H7 (cell line): ENCODE results near the gene CERT1. TPM values are rescaled to one million over a fixed set of nuclear protein-coding genes. Genes with fewer than 3 reads are reported as not detected.

Experiments used
- DNase-seq: peaks from one replicate; pipeline ENCODE4 v3.0.0; 2012
- H3K27me3 ChIP-seq: 2 replicates; pipeline ENCODE4 v1.6.0; 2011; ENCODE audit warnings: mild to moderate bottlenecking, low read length; ENCODE audit not compliant: control insufficient read depth, insufficient read depth
- H3K36me3 ChIP-seq: replicated peaks from 2 replicates; pipeline ENCODE4 v1.5.1; 2011; ENCODE audit warnings: low read length; ENCODE audit not compliant: control insufficient read depth, insufficient read depth
- H3K4me3 ChIP-seq: 2 replicates; pipeline ENCODE4 v1.5.1; 2011; ENCODE audit warnings: low read depth, mild to moderate bottlenecking, control low read depth, low read length, moderate library complexity; ENCODE audit not compliant: insufficient read depth
- total RNA-seq: library from RNA; depleted of rRNA; stranded (reverse); fragments of >200 nt; shearing (Covaris generic); gene quantifications from 2 replicates; pipeline ENCODE4 v1.2.3, GENCODE V29; 2014

The CERT1 gene
- total RNA-seq, 1 experiment from 2014 or later, result 16.8 TPM

GRCh38 chr5:75441560-75441959 is 69.9 kb downstream of the CERT1 start:
- Histone ChIP-seq H3K27me3 (no peaks in the 10 kb centered on the region), H3K4me3 (no peak overlapping the region), H3K36me3 (no peaks in the 10 kb centered on the region)
- DNase-seq, result no peak

GRCh38 chr5:75439276-75439675 is 72.2 kb downstream of the CERT1 start:
- Histone ChIP-seq H3K36me3 (no peaks in the 10 kb centered on the region), H3K4me3 (no peak overlapping the region), H3K27me3 (no peaks in the 10 kb centered on the region)
- no peak for DNase-seq

GRCh38 chr5:75438722-75439121 is 72.7 kb downstream of the CERT1 start:
- Histone ChIP-seq H3K27me3 (no peaks in the 10 kb centered on the region), H3K36me3 (no peaks in the 10 kb centered on the region), H3K4me3 (no peak overlapping the region)
- DNase-seq, result no peak

GRCh38 chr5:75435096-75435495 is 76.3 kb downstream of the CERT1 start:
- no peak for DNase-seq
- Histone ChIP-seq H3K27me3 (no peaks in the 10 kb centered on the region), H3K4me3 (no peak overlapping the region), H3K36me3 (no peaks in the 10 kb centered on the region)

- H3K27me3 ChIP-seq, result no peaks in the 10 kb centered on the region
- no peak overlapping the region for H3K4me3 ChIP-seq
- H3K36me3 ChIP-seq, result no peaks in the 10 kb centered on the region
- DNase-seq, result no peak
These were observed 77.5 kb downstream of the CERT1 start for GRCh38 chr5:75433814-75434506.

GRCh38 chr5:75414241-75414640 is 97.2 kb downstream of the CERT1 start:
- no peak overlapping the region for H3K4me3 ChIP-seq
- no peaks in the 10 kb centered on the region for H3K36me3 ChIP-seq
- no peak for DNase-seq
- H3K27me3 ChIP-seq, result no peaks in the 10 kb centered on the region

- H3K36me3 ChIP-seq, result no peaks in the 10 kb centered on the region
- no peaks in the 10 kb centered on the region for H3K27me3 ChIP-seq
- H3K4me3 ChIP-seq, result no peak overlapping the region
- peak; percentile 21 for DNase-seq
These were observed 99.1 kb downstream of the CERT1 start for GRCh38 chr5:75412111-75412990.

GRCh38 chr5:75405296-75405695 is 106.1 kb downstream of the CERT1 start:
- DNase-seq, result no peak
- Histone ChIP-seq H3K36me3 (no peaks in the 10 kb centered on the region), H3K27me3 (no peaks in the 10 kb centered on the region), H3K4me3 (no peak overlapping the region)

GRCh38 chr5:75395277-75395676 is 116.2 kb downstream of the CERT1 start:
- Histone ChIP-seq H3K36me3 (no peaks in the 10 kb centered on the region), H3K27me3 (no peaks in the 10 kb centered on the region), H3K4me3 (no peak overlapping the region)
- no peak for DNase-seq

GRCh38 chr5:75389430-75389829 is 122.0 kb downstream of the CERT1 start:
- H3K36me3 ChIP-seq, result peaks cover 3% of the 10 kb centered on the region; the same call in 1 of the 2 replicates
- H3K4me3 ChIP-seq, result no peak overlapping the region
- no peaks in the 10 kb centered on the region for H3K27me3 ChIP-seq
- DNase-seq, result no peak

GRCh38 chr5:75387806-75388205 is 123.6 kb downstream of the CERT1 start:
- Histone ChIP-seq H3K27me3 (no peaks in the 10 kb centered on the region), H3K36me3 (peaks cover 3% of the 10 kb centered on the region), H3K4me3 (no peak overlapping the region)
- DNase-seq, result no peak

- H3K36me3 ChIP-seq, result peaks cover 3% of the 10 kb centered on the region
- no peak for DNase-seq
These were observed 127.2 kb downstream of the CERT1 start for GRCh38 chr5:75384218-75384617.

GRCh38 chr5:75381456-75381855 is 130.0 kb downstream of the CERT1 start:
- Histone ChIP-seq H3K36me3 (peaks cover 2% of the 10 kb centered on the region), H3K4me3 (no peak overlapping the region), H3K27me3 (no peaks in the 10 kb centered on the region)
- no peak for DNase-seq

More at GRCh38 chr5:75384218-75384617, 127.2 kb downstream of the CERT1 start:
- Histone ChIP-seq H3K4me3 (no peak overlapping the region), H3K27me3 (no peaks in the 10 kb centered on the region)

- peaks cover 1% of the 10 kb centered on the region for H3K36me3 ChIP-seq
- DNase-seq, result no peak
- no peak overlapping the region for H3K4me3 ChIP-seq
- no peaks in the 10 kb centered on the region for H3K27me3 ChIP-seq
These were observed 131.3 kb downstream of the CERT1 start for GRCh38 chr5:75380099-75380498.

GRCh38 chr5:75375414-75375813 is 136.0 kb downstream of the CERT1 start:
- Histone ChIP-seq H3K4me3 (no peak overlapping the region), H3K36me3 (peaks cover 1% of the 10 kb centered on the region; the same call in 1 of the 2 replicates), H3K27me3 (no peaks in the 10 kb centered on the region)
- DNase-seq, result no peak
